Renal cortex interstitium (tissue), 15 donors: Measurements from ENCODE around the gene AKNAD1. TPM values are rescaled to one million over a fixed set of nuclear protein-coding genes. Genes with fewer than 3 reads are reported as not detected.
A peak's percentile ranks its signal among the peaks of the same experiment; 100 is the strongest.
"Not testable (repeated sequence)": the region's sequence is repeated elsewhere in the genome, so short reads cannot be mapped to it uniquely, and the experiment has no call there.

Source experiments
- DNase-seq, 11 donors: peaks; one replicate each; pipeline ENCODE4 v3.0.0-alpha.2; 2013; ENCODE audit warnings: low read depth in 9 of 11, low spot score in 4 of 11; ENCODE audit errors: extremely low read depth in 1 of 11
- long read RNA-seq, 16 experiments: transcript quantifications; one replicate each; lab custom pipeline, GENCODE V29; 2026
- polyA plus RNA-seq, 3 donors: library from polyadenylated mRNA; unstranded; fragments of 120-200 nt; gene quantifications; one replicate each; pipeline ENCODE4 v1.2.1, GENCODE V29; 2013; ENCODE audit not compliant: insufficient read length in 3 of 3

The AKNAD1 gene
- under 1 TPM in 1 of 3 donors, not detected in 2; 0.23 TPM for polyA plus RNA-seq
- long read RNA-seq, donor 1 = 0 reads
- long read RNA-seq, donor 2 = 0 reads
- long read RNA-seq, donor 3 = 0 reads
- long read RNA-seq, donor 4 = 0 reads
- long read RNA-seq, donor 5 = 0 reads
- long read RNA-seq, donor 6 = 0 reads
- long read RNA-seq, donor 7 = 0 reads
- long read RNA-seq, donor 8 = 0 reads
- long read RNA-seq, donor 9 = 0 reads
- long read RNA-seq, donor 10 = 0 reads
- long read RNA-seq, donor 11 = 0 reads
- long read RNA-seq, donor 12 = 0 reads
- long read RNA-seq, donor 13 = 0 reads
- long read RNA-seq, donor 14 = 0 reads
- long read RNA-seq, donor 15 = 0 reads
- long read RNA-seq, donor 16 = 0 reads

- no peak for DNase-seq
These were observed at the start of gene AKNAD1 for GRCh38 chr1:108856994-108857393. Gene AKNAD1, minus strand, starts transcription at chr1:108857094. Its CDS starts 4,430 bp downstream, at chr1:108852664.

- no peak for DNase-seq
These were observed 44.2 kb upstream of the AKNAD1 start for GRCh38 chr1:108901106-108901505.

GRCh38 chr1:108897865-108898720 is 41.2 kb upstream of the AKNAD1 start:
- peak in 4 of 11 donors; percentile 34 to 73 (median 40) for DNase-seq

- DNase-seq = no peak
These were observed 39.6 kb upstream of the AKNAD1 start for GRCh38 chr1:108896146-108897145.

- no peak for DNase-seq
These were observed 36.2 kb upstream of the AKNAD1 start for GRCh38 chr1:108893141-108893530.

GRCh38 chr1:108892356-108893140 is 35.7 kb upstream of the AKNAD1 start:
- no peak for DNase-seq

GRCh38 chr1:108889706-108890384 is 33.0 kb upstream of the AKNAD1 start:
- DNase-seq = no peak

- not testable (repeated sequence) for DNase-seq
These were observed 32.2 kb upstream of the AKNAD1 start for GRCh38 chr1:108889006-108889645.

- no peak for DNase-seq
These were observed 29.4 kb upstream of the AKNAD1 start for GRCh38 chr1:108886292-108886691.

- no peak for DNase-seq
These were observed 28.1 kb upstream of the AKNAD1 start for GRCh38 chr1:108884968-108885367.

- no peak for DNase-seq
These were observed 25.9 kb upstream of the AKNAD1 start for GRCh38 chr1:108882837-108883236.

- DNase-seq = no peak
These were observed 24.5 kb upstream of the AKNAD1 start for GRCh38 chr1:108881369-108881768.

- DNase-seq = no peak
These were observed 24.0 kb upstream of the AKNAD1 start for GRCh38 chr1:108880850-108881249.

- no peak for DNase-seq
These were observed 21.8 kb upstream of the AKNAD1 start for GRCh38 chr1:108878678-108879077.

- DNase-seq = no peak
These were observed 21.2 kb upstream of the AKNAD1 start for GRCh38 chr1:108878160-108878469.

GRCh38 chr1:108877348-108878159 is 20.7 kb upstream of the AKNAD1 start:
- DNase-seq = peak in 4 of 11 donors; percentile 19 to 37 (median 29)
